H9 (cell line): ENCODE data around the gene PPP1R14C. TPM values are rescaled to one million over a fixed set of nuclear protein-coding genes. Genes with fewer than 3 reads are reported as not detected.
A peak's percentile ranks its signal among the peaks of the same experiment; 100 is the strongest.

Experiments used
- DNase-seq: peaks from one replicate; pipeline ENCODE4 v3.0.0-alpha.2; 2017
- H2AFZ ChIP-seq: one replicate; pipeline ENCODE4 v1.6.1; 2013; ENCODE audit warnings: mild to moderate bottlenecking, low read length, control low read depth, moderate library complexity
- H2AK5ac ChIP-seq: 2 replicates; pipeline ENCODE4 v1.6.1; 2013; ENCODE audit warnings: low read length, control low read depth, mixed read lengths; ENCODE audit not compliant: insufficient read length
- H2BK120ac ChIP-seq: one replicate; pipeline ENCODE4 v1.6.1; 2013; ENCODE audit warnings: low read depth, mild to moderate bottlenecking, low read length, control low read depth, inconsistent platforms; ENCODE audit not compliant: poor library complexity, severe bottlenecking
- H2BK12ac ChIP-seq: 2 replicates; pipeline ENCODE4 v1.6.1; 2013; ENCODE audit warnings: low read length, control low read depth, mixed read lengths, low read depth; ENCODE audit not compliant: insufficient read length
- H2BK15ac ChIP-seq: 2 replicates; pipeline ENCODE4 v1.6.1; 2013; ENCODE audit warnings: low read depth, low read length, control low read depth
- H2BK20ac ChIP-seq: one replicate; pipeline ENCODE4 v1.6.1; 2013; ENCODE audit warnings: low read depth, mild to moderate bottlenecking, low read length, control low read depth, inconsistent platforms; ENCODE audit not compliant: poor library complexity, severe bottlenecking
- H2BK5ac ChIP-seq: 2 replicates; pipeline ENCODE4 v1.6.1; 2013; ENCODE audit warnings: low read length, control low read depth, mixed read lengths; ENCODE audit not compliant: insufficient read length
- H3K14ac ChIP-seq: 2 replicates; pipeline ENCODE4 v1.6.1; 2013; ENCODE audit warnings: low read length, control low read depth; ENCODE audit not compliant: insufficient read depth
- H3K18ac ChIP-seq: 2 replicates; pipeline ENCODE4 v1.6.1; 2013; ENCODE audit warnings: low read depth, mild to moderate bottlenecking, mixed read lengths, low read length, control low read depth; ENCODE audit not compliant: insufficient read length
- H3K23ac ChIP-seq: 2 replicates; pipeline ENCODE4 v1.6.1; 2013; ENCODE audit warnings: low read length, control low read depth, mixed read lengths, low read depth; ENCODE audit not compliant: insufficient read length
- H3K23me2 ChIP-seq: 2 replicates; pipeline ENCODE4 v1.6.1; 2013; ENCODE audit warnings: low read depth, mild to moderate bottlenecking, mixed read lengths, low read length, control low read depth; ENCODE audit not compliant: insufficient read length, poor library complexity, severe bottlenecking
- H3K27ac ChIP-seq: 2 replicates; pipeline ENCODE4 v1.5.1; 2013; ENCODE audit warnings: low read length, control low read depth, mixed read lengths, low read depth; ENCODE audit not compliant: insufficient read length
- H3K27me3 ChIP-seq: 2 replicates; pipeline ENCODE4 v1.6.1; 2013; ENCODE audit warnings: low read length, control low read depth, inconsistent platforms; ENCODE audit not compliant: insufficient read depth
- H3K4ac ChIP-seq: 2 replicates; pipeline ENCODE4 v1.6.1; 2013; ENCODE audit warnings: low read depth, mild to moderate bottlenecking, control low read depth, inconsistent platforms, low read length, moderate library complexity
- H3K4me1 ChIP-seq: 2 replicates; pipeline ENCODE4 v1.6.1; 2013; ENCODE audit warnings: low read length, control low read depth, inconsistent platforms; ENCODE audit not compliant: insufficient read depth
- H3K4me2 ChIP-seq: 2 replicates; pipeline ENCODE4 v1.6.1; 2013; ENCODE audit warnings: low read length, control low read depth, mixed read lengths; ENCODE audit not compliant: insufficient read length, insufficient read depth
- H3K56ac ChIP-seq: 2 replicates; pipeline ENCODE4 v1.6.1; 2013; ENCODE audit warnings: low read depth, mild to moderate bottlenecking, mixed read lengths, low read length, control low read depth; ENCODE audit not compliant: insufficient read length
- H3K79me1 ChIP-seq: 2 replicates; pipeline ENCODE4 v1.6.1; 2013; ENCODE audit warnings: low read depth, mild to moderate bottlenecking, moderate library complexity, low read length, control low read depth, inconsistent platforms; ENCODE audit not compliant: insufficient read depth, poor library complexity, severe bottlenecking
- H3K79me2 ChIP-seq: 2 replicates; pipeline ENCODE4 v1.6.1; 2013; ENCODE audit warnings: low read length, control low read depth, inconsistent platforms; ENCODE audit not compliant: insufficient read depth
- H3K9ac ChIP-seq: 2 replicates; pipeline ENCODE4 v1.6.1; 2013; ENCODE audit warnings: low read length, control low read depth, mixed read lengths; ENCODE audit not compliant: insufficient read length; ENCODE audit errors: extremely low read depth
- H3K9me3 ChIP-seq: one replicate; pipeline ENCODE4 v1.6.1; 2013; ENCODE audit warnings: low read depth, low read length, inconsistent platforms; ENCODE audit not compliant: control insufficient read depth
- H3T11ph ChIP-seq: one replicate; pipeline ENCODE4 v1.6.1; 2013; ENCODE audit warnings: mild to moderate bottlenecking, low read length, control low read depth, inconsistent platforms
- H4K20me1 ChIP-seq: one replicate; pipeline ENCODE4 v1.6.1; 2013; ENCODE audit not compliant: control insufficient read depth, insufficient read length, insufficient read depth
- H4K5ac ChIP-seq: 2 replicates; pipeline ENCODE4 v1.6.1; 2013; ENCODE audit warnings: low read depth, mild to moderate bottlenecking, mixed read lengths, low read length, control low read depth; ENCODE audit not compliant: insufficient read length
- H4K8ac ChIP-seq: replicated peaks from 2 replicates; pipeline ENCODE4 v1.6.1; 2013; ENCODE audit warnings: low read length, control low read depth, mixed read lengths, low read depth; ENCODE audit not compliant: insufficient read length
- H4K91ac ChIP-seq: 2 replicates; pipeline ENCODE4 v1.6.1; 2013; ENCODE audit warnings: low read depth, mild to moderate bottlenecking, moderate library complexity, mixed read lengths, low read length, control low read depth; ENCODE audit not compliant: insufficient read length
- H3K27ac Mint-ChIP-seq, 3 experiments: 2 replicates in 2 of 3; 3 replicates in 1 of 3; pipeline ENCODE4 v1.8.0; 2020 to 2021; ENCODE audit warnings: mixed read lengths in 3 of 3, mild to moderate bottlenecking in 1 of 3, moderate library complexity in 1 of 3
- H3K27me3 Mint-ChIP-seq: 2 replicates; pipeline ENCODE4 v1.8.0; 2021; ENCODE audit warnings: low read depth, mild to moderate bottlenecking, moderate library complexity, mixed read lengths
- H3K36me3 Mint-ChIP-seq, 3 experiments: 2 replicates in 2 of 3; 3 replicates in 1 of 3; pipeline ENCODE4 v1.8.0; 2020 to 2021; ENCODE audit warnings: low read depth in 3 of 3, mixed read lengths in 3 of 3; ENCODE audit not compliant: insufficient read depth in 1 of 3
- H3K4me1 Mint-ChIP-seq, 2 experiments: 2 replicates each; pipeline ENCODE4 v1.8.0; 2020; ENCODE audit warnings: mixed read lengths in 2 of 2
- H3K4me3 Mint-ChIP-seq, 2 experiments: 2 replicates in 1 of 2; 3 replicates in 1 of 2; pipeline ENCODE4 v1.8.0; 2020 to 2021; ENCODE audit warnings: mild to moderate bottlenecking in 2 of 2, mixed read lengths in 2 of 2, moderate library complexity in 1 of 2
- H3K9me3 Mint-ChIP-seq, 2 experiments: 2 replicates in 1 of 2; 3 replicates in 1 of 2; pipeline ENCODE4 v1.8.0; 2020; ENCODE audit warnings: mild to moderate bottlenecking in 2 of 2, mixed read lengths in 2 of 2, moderate library complexity in 1 of 2
- WGBS: extraction: QIAGEN DNeasy Blood & Tissue Kit; methylation state at CpG from one replicate; pipeline ENCODE4 v1.1.7; 2013; ENCODE audit warnings: missing lambda C conversion rate, low lambda C conversion rate, mixed read lengths; ENCODE audit not compliant: insufficient read length; ENCODE audit errors: extremely low coverage; 5-methylcytosine and 5-hydroxymethylcytosine counted together
- total RNA-seq: library from RNA; stranded (reverse); gene quantifications from 2 replicates; pipeline ENCODE4 v1.2.1, GENCODE V29; 2021
- TF ChIP-seq, protein P1 (sequence below): fragments of 200-600 bp; sonication (generic); conservative IDR thresholded peaks from 3 replicates; pipeline ENCODE4 v1.8.0; 2021; ENCODE audit warnings: antibody characterized with exemption, mild to moderate bottlenecking

The PPP1R14C gene
- total RNA-seq, 1 experiment from 2014 or later = 0.37 TPM

DNA sequence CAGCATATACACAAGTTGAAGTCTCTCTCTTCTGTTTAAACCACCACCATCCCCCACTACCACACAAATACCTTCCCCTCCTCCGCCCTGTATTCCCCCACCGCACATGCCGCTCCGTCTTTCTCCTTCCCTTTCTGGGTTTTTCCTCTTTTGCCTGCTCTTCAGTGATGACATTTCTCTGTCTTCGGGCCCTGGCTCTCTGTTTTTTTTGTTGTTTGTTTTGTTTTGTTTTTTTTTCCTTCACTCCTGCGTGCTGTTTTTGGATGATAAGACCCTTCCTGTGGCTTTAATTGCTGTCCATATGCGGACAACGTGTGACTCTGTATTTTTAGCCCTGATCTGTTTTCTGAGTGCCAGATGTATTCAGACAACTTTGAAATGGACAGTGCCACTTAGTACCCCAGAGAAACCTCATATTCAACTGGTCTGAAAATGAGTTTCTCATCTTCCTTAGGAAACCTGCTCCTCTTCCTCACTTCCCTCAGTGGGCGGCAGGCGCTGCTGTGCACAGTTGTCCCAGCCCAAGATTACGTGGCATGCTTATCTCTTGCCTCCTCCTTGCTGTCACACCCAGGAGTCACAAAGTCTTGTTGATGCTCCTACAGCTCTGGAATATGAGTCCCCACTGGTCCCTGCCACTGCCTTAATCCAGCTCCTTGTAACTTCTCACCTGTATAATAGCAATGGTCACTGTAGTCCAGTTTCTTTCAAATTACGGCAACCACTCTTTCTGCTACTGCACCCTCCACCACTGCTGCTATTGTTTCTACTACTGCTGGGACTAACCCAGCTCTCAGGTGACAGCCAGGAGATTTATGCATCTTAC lies 8.2 kb downstream of the PPP1R14C start:
- Histone ChIP-seq H3K4me2 (no peak overlapping the region), H4K5ac (no peak overlapping the region), H2AFZ (no peak overlapping the region)

More for the DNA sequence above, 8.2 kb downstream of the PPP1R14C start:
- no peak overlapping the region for H2BK20ac ChIP-seq
- no peak overlapping the region for H3T11ph ChIP-seq
- no peak overlapping the region; the same call in 1 of the 2 replicates for H2BK15ac ChIP-seq
- Mint-ChIP-seq H3K27ac (no peak overlapping the region), H3K36me3 (no peaks in the 10 kb centered on the region), H3K4me1 (peaks cover 19 to 24% of the 10 kb centered on the region in 2 experiments), H3K9me3 (no peaks in the 10 kb centered on the region; a peak in 1 of 5 replicates), H3K4me3 (0 out of 5 replicates have a peak overlapping the region, but pooled peaks of 1 of the 2 experiments have one; percentile 3), H3K27me3 (peaks cover 80% of the 10 kb centered on the region)
- peaks cover 3% of the 10 kb centered on the region; the same call in 1 of the 2 replicates for H3K4me1 ChIP-seq
- TF ChIP-seq, protein P1, sequence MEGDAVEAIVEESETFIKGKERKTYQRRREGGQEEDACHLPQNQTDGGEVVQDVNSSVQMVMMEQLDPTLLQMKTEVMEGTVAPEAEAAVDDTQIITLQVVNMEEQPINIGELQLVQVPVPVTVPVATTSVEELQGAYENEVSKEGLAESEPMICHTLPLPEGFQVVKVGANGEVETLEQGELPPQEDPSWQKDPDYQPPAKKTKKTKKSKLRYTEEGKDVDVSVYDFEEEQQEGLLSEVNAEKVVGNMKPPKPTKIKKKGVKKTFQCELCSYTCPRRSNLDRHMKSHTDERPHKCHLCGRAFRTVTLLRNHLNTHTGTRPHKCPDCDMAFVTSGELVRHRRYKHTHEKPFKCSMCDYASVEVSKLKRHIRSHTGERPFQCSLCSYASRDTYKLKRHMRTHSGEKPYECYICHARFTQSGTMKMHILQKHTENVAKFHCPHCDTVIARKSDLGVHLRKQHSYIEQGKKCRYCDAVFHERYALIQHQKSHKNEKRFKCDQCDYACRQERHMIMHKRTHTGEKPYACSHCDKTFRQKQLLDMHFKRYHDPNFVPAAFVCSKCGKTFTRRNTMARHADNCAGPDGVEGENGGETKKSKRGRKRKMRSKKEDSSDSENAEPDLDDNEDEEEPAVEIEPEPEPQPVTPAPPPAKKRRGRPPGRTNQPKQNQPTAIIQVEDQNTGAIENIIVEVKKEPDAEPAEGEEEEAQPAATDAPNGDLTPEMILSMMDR = no peak
- H2AK5ac ChIP-seq = no peak overlapping the region
- no peak overlapping the region for H3K23ac ChIP-seq
- DNase-seq = no peak
- no peak overlapping the region for H2BK12ac ChIP-seq
- no peak overlapping the region for H3K56ac ChIP-seq
- no peak overlapping the region for H3K9ac ChIP-seq
- H4K20me1 ChIP-seq = no peaks in the 10 kb centered on the region
- H3K79me2 ChIP-seq = no peaks in the 10 kb centered on the region
- no peak overlapping the region for H4K91ac ChIP-seq
- 100% methylated on average over 2 of the region's 12 CpGs for WGBS
- H3K9me3 ChIP-seq = no peaks in the 10 kb centered on the region
- H4K8ac ChIP-seq = no peak overlapping the region
- H3K23me2 ChIP-seq = no peaks in the 10 kb centered on the region
- peaks cover 2% of the 10 kb centered on the region; the same call in 1 of the 2 replicates for H3K27me3 ChIP-seq
- no peak overlapping the region for H3K27ac ChIP-seq
- H3K79me1 ChIP-seq = no peaks in the 10 kb centered on the region
- H3K18ac ChIP-seq = no peak overlapping the region
- no peak overlapping the region for H2BK120ac ChIP-seq
- no peak overlapping the region for H3K4ac ChIP-seq
- H3K14ac ChIP-seq = no peak overlapping the region
- no peak overlapping the region for H2BK5ac ChIP-seq
